ENCODE results near the gene GPC6.

DNA sequence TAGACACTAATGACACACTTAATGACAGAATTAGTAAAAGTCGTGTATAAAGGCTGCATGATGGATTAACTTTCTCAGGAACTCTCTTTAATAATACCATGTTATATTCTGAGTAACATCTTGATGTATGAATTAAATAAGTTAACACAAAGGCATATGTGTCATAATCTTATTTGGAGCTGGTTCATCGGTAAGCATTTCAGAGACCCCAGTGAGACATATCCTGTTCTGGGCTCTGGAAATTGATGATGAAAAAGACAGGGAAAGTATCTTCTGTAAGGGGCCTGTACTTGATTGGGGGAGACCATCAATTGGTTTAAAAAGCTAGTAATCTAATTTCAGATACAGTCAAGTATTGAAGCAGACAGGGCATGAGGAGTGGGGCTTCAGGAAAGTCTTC, 547.9 kb downstream of the GPC6 start:
- TF ChIP-seq, protein P1, sequence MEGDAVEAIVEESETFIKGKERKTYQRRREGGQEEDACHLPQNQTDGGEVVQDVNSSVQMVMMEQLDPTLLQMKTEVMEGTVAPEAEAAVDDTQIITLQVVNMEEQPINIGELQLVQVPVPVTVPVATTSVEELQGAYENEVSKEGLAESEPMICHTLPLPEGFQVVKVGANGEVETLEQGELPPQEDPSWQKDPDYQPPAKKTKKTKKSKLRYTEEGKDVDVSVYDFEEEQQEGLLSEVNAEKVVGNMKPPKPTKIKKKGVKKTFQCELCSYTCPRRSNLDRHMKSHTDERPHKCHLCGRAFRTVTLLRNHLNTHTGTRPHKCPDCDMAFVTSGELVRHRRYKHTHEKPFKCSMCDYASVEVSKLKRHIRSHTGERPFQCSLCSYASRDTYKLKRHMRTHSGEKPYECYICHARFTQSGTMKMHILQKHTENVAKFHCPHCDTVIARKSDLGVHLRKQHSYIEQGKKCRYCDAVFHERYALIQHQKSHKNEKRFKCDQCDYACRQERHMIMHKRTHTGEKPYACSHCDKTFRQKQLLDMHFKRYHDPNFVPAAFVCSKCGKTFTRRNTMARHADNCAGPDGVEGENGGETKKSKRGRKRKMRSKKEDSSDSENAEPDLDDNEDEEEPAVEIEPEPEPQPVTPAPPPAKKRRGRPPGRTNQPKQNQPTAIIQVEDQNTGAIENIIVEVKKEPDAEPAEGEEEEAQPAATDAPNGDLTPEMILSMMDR (IDR thresholded peaks at IDR 0.05; ENCODE audit: poor library complexity, severe bottlenecking), result no peak
- TF ChIP-seq TAF1 (IDR thresholded peaks at IDR 0.05; ENCODE audit: low read depth) (no peak), EP300 (conservative IDR thresholded peaks at IDR 0.05; ENCODE audit: poor library complexity, severe bottlenecking) (no peak), MXI1 (conservative IDR thresholded peaks at IDR 0.05; ENCODE audit: poor library complexity, severe bottlenecking) (no peak), RAD21 (conservative IDR thresholded peaks at IDR 0.05) (no peak)

Measured in neural cell (in vitro differentiated cells).